Mesenchymal stem cell (in vitro differentiated cells and primary cell): ENCODE measurements around the gene AKAP7. TPM values are rescaled to one million over a fixed set of nuclear protein-coding genes. Genes with fewer than 3 reads are reported as not detected.
A peak's percentile ranks its signal among the peaks of the same experiment; 100 is the strongest.
"Not testable (repeated sequence)": the region's sequence is repeated elsewhere in the genome, so short reads cannot be mapped to it uniquely, and the experiment has no call there.

Experiments
- DNase-seq: peaks from one replicate; pipeline ENCODE4 v3.0.0-alpha.2; 2013
- H2AFZ ChIP-seq: one replicate; pipeline ENCODE4 v1.6.1; 2013; ENCODE audit warnings: low read depth, mild to moderate bottlenecking, control low read depth, inconsistent platforms, low read length, moderate library complexity
- H2AK5ac ChIP-seq: 2 replicates; pipeline ENCODE4 v1.6.1; 2013; ENCODE audit warnings: low read length, moderate library complexity, mild to moderate bottlenecking, inconsistent platforms; ENCODE audit not compliant: severe bottlenecking
- H2BK120ac ChIP-seq: one replicate; pipeline ENCODE4 v1.6.1; 2013; ENCODE audit warnings: low read depth, mild to moderate bottlenecking, inconsistent platforms, low read length, moderate library complexity
- H2BK12ac ChIP-seq, 2 experiments: one replicate each; pipeline ENCODE4 v1.6.1; 2013; ENCODE audit warnings: inconsistent platforms in 2 of 2, low read length in 2 of 2, mild to moderate bottlenecking in 2 of 2, moderate library complexity in 2 of 2, control low read depth in 1 of 2
- H2BK15ac ChIP-seq: one replicate; pipeline ENCODE4 v1.6.1; 2013; ENCODE audit warnings: mild to moderate bottlenecking, low read depth, inconsistent platforms; ENCODE audit not compliant: poor library complexity, severe bottlenecking
- H2BK5ac ChIP-seq: 2 replicates; pipeline ENCODE4 v1.6.1; 2013; ENCODE audit warnings: low read depth, mild to moderate bottlenecking, low read length, control low read depth, inconsistent platforms; ENCODE audit not compliant: poor library complexity, severe bottlenecking
- H3K14ac ChIP-seq, 2 experiments: one replicate each; pipeline ENCODE4 v1.6.1; 2013; ENCODE audit warnings: inconsistent platforms in 2 of 2, low read length in 2 of 2, control low read depth in 1 of 2, mild to moderate bottlenecking in 1 of 2, moderate library complexity in 1 of 2
- H3K18ac ChIP-seq, 2 experiments: one replicate each; pipeline ENCODE4 v1.6.1; 2013; ENCODE audit warnings: inconsistent platforms in 2 of 2, low read length in 2 of 2, control low read depth in 1 of 2, low read depth in 1 of 2, mild to moderate bottlenecking in 1 of 2
- H3K23ac ChIP-seq, 2 experiments: one replicate each; pipeline ENCODE4 v1.6.1; 2013; ENCODE audit warnings: inconsistent platforms in 2 of 2, low read length in 2 of 2, mild to moderate bottlenecking in 2 of 2, moderate library complexity in 2 of 2, control low read depth in 1 of 2
- H3K27ac ChIP-seq: 2 replicates; pipeline ENCODE4 v1.5.1; 2013; ENCODE audit warnings: mild to moderate bottlenecking, moderate library complexity, low read length, control low read depth, inconsistent platforms; ENCODE audit not compliant: poor library complexity, severe bottlenecking
- H3K27me3 ChIP-seq, 2 experiments: 2 replicates each; pipeline versions ENCODE4 v1.6.1 to v1.7.0; 2013; ENCODE audit warnings: low read length in 2 of 2, mild to moderate bottlenecking in 2 of 2, moderate library complexity in 2 of 2, control low read depth in 1 of 2, inconsistent platforms in 1 of 2; ENCODE audit not compliant: control insufficient read depth in 1 of 2, insufficient read depth in 1 of 2
- H3K36me3 ChIP-seq, 2 experiments: 2 replicates each; pipeline versions ENCODE4 v1.6.1 to v1.7.0; 2013; ENCODE audit warnings: low read length in 2 of 2, control low read depth in 1 of 2, inconsistent platforms in 1 of 2, low read depth in 1 of 2, mild to moderate bottlenecking in 1 of 2; ENCODE audit not compliant: insufficient read depth in 2 of 2, control insufficient read depth in 1 of 2
- H3K4ac ChIP-seq, 2 experiments: one replicate each; pipeline ENCODE4 v1.6.1; 2013; ENCODE audit warnings: inconsistent platforms in 2 of 2, low read length in 2 of 2, mild to moderate bottlenecking in 2 of 2, moderate library complexity in 2 of 2, control low read depth in 1 of 2, low read depth in 1 of 2
- H3K4me1 ChIP-seq: 2 replicates; pipeline ENCODE4 v1.6.1; 2013; ENCODE audit warnings: low read depth, low read length, control low read depth; ENCODE audit not compliant: control insufficient read depth, insufficient read depth
- H3K4me2 ChIP-seq: 2 replicates; pipeline ENCODE4 v1.6.1; 2013; ENCODE audit warnings: low read length, mild to moderate bottlenecking, inconsistent platforms; ENCODE audit not compliant: poor library complexity, severe bottlenecking
- H3K4me3 ChIP-seq, 2 experiments: 2 replicates each; pipeline versions ENCODE4 v1.5.1 to v1.7.0; 2013; ENCODE audit warnings: low read length in 2 of 2, mild to moderate bottlenecking in 2 of 2, control low read depth in 1 of 2, low read depth in 1 of 2; ENCODE audit not compliant: insufficient read depth in 1 of 2
- H3K79me1 ChIP-seq: replicated peaks from 2 replicates; pipeline ENCODE4 v1.6.1; 2013; ENCODE audit warnings: mild to moderate bottlenecking, control low read depth, low read length, inconsistent platforms; ENCODE audit not compliant: poor library complexity, severe bottlenecking
- H3K9ac ChIP-seq: 2 replicates; pipeline ENCODE4 v1.7.0; 2013; ENCODE audit warnings: mild to moderate bottlenecking, low read length, moderate library complexity
- H3K9me3 ChIP-seq: 2 replicates; pipeline ENCODE4 v1.7.0; 2013; ENCODE audit warnings: mild to moderate bottlenecking, low read length; ENCODE audit not compliant: control insufficient read depth
- H4K8ac ChIP-seq: one replicate; pipeline ENCODE4 v1.6.1; 2013; ENCODE audit warnings: inconsistent platforms, mild to moderate bottlenecking, low read length, moderate library complexity
- H4K91ac ChIP-seq: one replicate; pipeline ENCODE4 v1.6.1; 2013; ENCODE audit warnings: mild to moderate bottlenecking, low read length, inconsistent platforms
- WGBS: methylation state at CpG from one replicate; pipeline ENCODE4 v1.1.7; 2013; ENCODE audit warnings: mixed read lengths; 5-methylcytosine and 5-hydroxymethylcytosine counted together
- polyA plus RNA-seq, 2 experiments: library from polyadenylated mRNA; stranded (reverse); fragments of 200-250 nt; gene quantifications; one replicate each; pipeline ENCODE4 v1.2.3, GENCODE V29; 2013

Gene AKAP7
- 3.4 TPM for polyA plus RNA-seq (2013, experiment 1 of 2)
- 3.4 TPM for polyA plus RNA-seq (2013, experiment 2 of 2)

DNA sequence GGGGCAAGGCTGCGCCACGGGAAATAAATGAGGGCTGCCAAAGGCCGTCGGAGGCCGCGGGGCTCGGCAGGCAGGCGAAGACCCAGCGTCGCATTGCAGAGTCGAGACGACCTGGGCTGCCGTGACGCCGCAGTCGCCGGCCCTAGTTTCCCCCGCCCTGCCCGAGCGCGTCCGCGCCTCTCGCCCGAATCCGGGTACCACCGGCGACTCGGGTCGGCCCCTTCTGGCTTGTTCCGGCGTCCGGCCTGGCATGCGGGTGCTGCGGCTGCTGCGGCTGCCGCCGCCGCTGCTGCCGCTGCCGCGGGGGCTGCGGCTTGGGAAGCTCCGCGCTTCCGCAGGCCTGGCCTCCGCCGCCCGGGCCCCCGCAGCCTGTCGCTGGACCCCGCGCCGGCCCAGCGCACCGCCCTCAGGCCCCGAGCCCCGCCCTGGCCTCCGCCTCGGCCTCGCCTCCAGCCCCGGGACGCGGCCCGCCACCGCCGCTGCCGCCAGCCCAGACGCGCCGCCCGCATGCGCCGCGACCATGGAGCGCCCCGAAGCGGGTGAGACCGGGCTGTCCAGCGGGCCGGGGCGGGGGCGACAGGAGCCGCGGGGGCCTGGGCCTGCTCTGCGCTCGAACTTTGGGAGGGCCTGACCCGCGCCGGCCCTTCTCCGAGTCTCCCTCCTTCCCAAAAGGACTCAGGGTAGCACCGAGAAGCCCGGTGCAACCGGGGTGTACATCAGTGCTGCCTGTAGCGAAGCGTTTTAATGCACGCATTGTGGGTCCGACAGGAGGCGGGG lies at the start of gene AKAP7:
Gene AKAP7 (plus strand): TSS at position 224 of the 777 bp plus-strand sequence. CDS start 297 bp downstream, at position 521.
- H3K23ac ChIP-seq = peak within 1 kb of the TSS in 1 of 2 experiments; percentile 9
- WGBS = 1% methylated on average over 63 of the region's 99 CpGs
- peak within 1 kb of the TSS in 1 of 2 experiments; percentile 83 for H2BK12ac ChIP-seq
- H4K91ac ChIP-seq = peak within 1 kb of the TSS; percentile 87
- no peak within 1 kb of the TSS for H2AK5ac ChIP-seq
- peak within 1 kb of the TSS; percentile 71 to 92 for H3K18ac ChIP-seq
- H3K27ac ChIP-seq = peak within 1 kb of the TSS; percentile 52
- no peaks in the 10 kb centered on the region for H3K27me3 ChIP-seq
- H3K36me3 ChIP-seq = no peaks in the 10 kb centered on the region
- no peaks in the 10 kb centered on the region for H3K9me3 ChIP-seq
- peak within 1 kb of the TSS; percentile 66 for H2BK15ac ChIP-seq
- peak within 1 kb of the TSS; percentile 94 for H3K4me2 ChIP-seq
- peak within 1 kb of the TSS in 1 of 2 experiments; percentile 71 for H3K14ac ChIP-seq
- H4K8ac ChIP-seq = peak within 1 kb of the TSS; percentile 96
- peak; percentile 69 for DNase-seq
- no peaks in the 10 kb centered on the region for H3K79me1 ChIP-seq
- peak within 1 kb of the TSS; percentile 66 to 90 for H3K4me3 ChIP-seq
- no peak within 1 kb of the TSS for H2BK5ac ChIP-seq
- no peaks in the 10 kb centered on the region for H3K4me1 ChIP-seq
- H3K4ac ChIP-seq = peak within 1 kb of the TSS; percentile 75 to 98
- H2AFZ ChIP-seq = peak within 1 kb of the TSS; percentile 92
- H2BK120ac ChIP-seq = peak within 1 kb of the TSS; percentile 96
- H3K9ac ChIP-seq = peak within 1 kb of the TSS; percentile 89

DNA sequence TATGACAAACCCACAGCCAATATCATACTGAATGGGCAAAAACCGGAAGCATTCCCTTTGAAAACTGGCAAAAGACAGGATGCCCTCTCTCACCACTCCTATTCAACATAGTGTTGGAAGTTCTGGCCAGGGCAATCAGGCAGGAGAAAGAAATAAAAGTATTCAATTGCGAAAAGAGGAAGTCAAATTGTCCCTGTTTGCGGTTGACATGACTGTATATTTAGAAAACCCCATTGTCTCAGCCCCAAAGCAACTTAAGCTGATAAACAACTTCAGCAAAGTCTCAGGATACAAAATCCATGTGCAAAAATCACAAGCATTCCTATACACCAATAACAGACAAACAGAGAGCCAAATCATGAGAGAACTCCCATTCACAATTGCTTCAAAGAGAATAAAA lies 44.9 kb upstream of the AKAP7 start:
- not testable (repeated sequence) for H3K79me1 ChIP-seq, H3K4me2 ChIP-seq, H2BK15ac ChIP-seq, H2BK12ac ChIP-seq, H2AFZ ChIP-seq, H4K8ac ChIP-seq, H3K14ac ChIP-seq, H3K27me3 ChIP-seq, H3K18ac ChIP-seq, H2AK5ac ChIP-seq, H3K4me3 ChIP-seq, H3K9ac ChIP-seq, H3K27ac ChIP-seq, H2BK120ac ChIP-seq, H4K91ac ChIP-seq, H3K36me3 ChIP-seq, H3K23ac ChIP-seq, H3K4me1 ChIP-seq, H3K4ac ChIP-seq, DNase-seq, H2BK5ac ChIP-seq
- 92% methylated on average over 3 of the region's 3 CpGs for WGBS
- peaks cover 17% of the 10 kb centered on the region for H3K9me3 ChIP-seq

DNA sequence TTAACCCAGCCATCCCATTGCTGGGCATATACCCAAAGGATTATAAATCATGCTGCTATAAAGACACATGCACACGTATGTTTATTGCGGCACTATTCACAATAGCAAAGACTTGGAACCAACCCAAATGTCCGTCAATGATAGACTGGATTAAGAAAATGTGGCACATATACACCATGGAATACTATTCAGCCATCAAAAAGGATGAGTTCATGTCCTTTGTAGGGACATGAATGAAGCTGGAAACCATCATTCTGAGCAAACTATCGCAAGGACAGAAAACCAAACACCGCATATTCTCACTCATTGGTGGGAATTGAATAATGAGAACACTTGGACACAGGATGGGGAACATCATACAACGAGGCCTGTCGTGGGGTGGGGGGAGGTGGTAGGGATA lies 43.3 kb upstream of the AKAP7 start:
- H3K23ac ChIP-seq, H3K79me1 ChIP-seq, H3K9ac ChIP-seq, H3K4ac ChIP-seq, H3K27me3 ChIP-seq, DNase-seq, H4K8ac ChIP-seq, H2BK120ac ChIP-seq, H2AFZ ChIP-seq, H2AK5ac ChIP-seq, H4K91ac ChIP-seq, H3K14ac ChIP-seq, H3K4me2 ChIP-seq, H3K4me1 ChIP-seq, H2BK12ac ChIP-seq, H3K18ac ChIP-seq, H3K36me3 ChIP-seq, H3K4me3 ChIP-seq, H2BK5ac ChIP-seq, H2BK15ac ChIP-seq, H3K27ac ChIP-seq: not testable (repeated sequence)
- 85% methylated on average over 2 of the region's 7 CpGs for WGBS
- H3K9me3 ChIP-seq = peaks cover 17% of the 10 kb centered on the region

DNA sequence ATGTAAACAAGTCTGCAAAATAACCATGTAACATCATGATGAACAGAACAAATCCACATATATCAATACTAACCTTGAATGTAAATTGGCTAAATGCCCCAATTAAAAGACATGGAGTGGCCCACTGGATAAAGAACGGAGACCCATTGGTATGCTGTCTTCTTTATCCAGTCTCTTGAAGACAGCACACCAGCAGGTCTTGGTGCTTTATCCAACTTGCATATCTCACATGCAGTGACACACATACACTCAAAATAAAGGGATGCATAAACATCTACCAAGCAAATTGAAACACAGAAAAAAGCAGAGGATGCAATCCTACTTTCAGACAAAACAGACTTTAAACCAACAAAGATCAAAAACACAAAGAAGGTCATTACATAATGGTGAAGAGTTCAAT lies 41.9 kb upstream of the AKAP7 start:
- H3K14ac ChIP-seq = no peak overlapping the region
- H3K79me1 ChIP-seq = no peaks in the 10 kb centered on the region
- H4K91ac ChIP-seq = no peak overlapping the region
- no peak overlapping the region for H4K8ac ChIP-seq
- H3K9me3 ChIP-seq = peaks cover 17% of the 10 kb centered on the region
- no peak overlapping the region for H2AFZ ChIP-seq
- H3K18ac ChIP-seq = no peak overlapping the region
- H3K23ac ChIP-seq = no peak overlapping the region
- H2BK5ac ChIP-seq = no peak overlapping the region
- no peak overlapping the region for H3K4ac ChIP-seq
- WGBS = 93% methylated on average over 1 of the region's 1 CpG
- H3K4me1 ChIP-seq = no peaks in the 10 kb centered on the region
- H2BK15ac ChIP-seq = no peak overlapping the region
- H2BK12ac ChIP-seq = no peak overlapping the region
- no peak overlapping the region for H3K4me2 ChIP-seq
- H2AK5ac ChIP-seq = no peak overlapping the region
- no peak overlapping the region for H3K4me3 ChIP-seq
- H3K27ac ChIP-seq = no peak overlapping the region
- no peak overlapping the region for H3K9ac ChIP-seq
- H3K27me3 ChIP-seq = no peaks in the 10 kb centered on the region
- DNase-seq = no peak
- no peak overlapping the region for H2BK120ac ChIP-seq
- H3K36me3 ChIP-seq = no peaks in the 10 kb centered on the region
